ENCODE results near the gene MCC.

- TF ChIP-seq CTCF (IDR thresholded peaks at IDR 0.05), result no peak
- no peak for TF ChIP-seq POLR2AphosphoS5 (IDR thresholded peaks at IDR 0.05; ENCODE audit: insufficient read depth in 1 of 2, low read depth in 1 of 2)
- TF ChIP-seq POLR2A (IDR thresholded peaks at IDR 0.05), result no peak
These were observed 324.9 kb downstream of the MCC start for GRCh38 chr5:113163328-113163727.
